ENCODE measurements around the gene TYMS. TPM values are rescaled to one million over a fixed set of nuclear protein-coding genes. Genes with fewer than 3 reads are reported as not detected.

The TYMS gene
- total RNA-seq, 3 donors from 2014 or later = 7.2 to 42.1 (median 16.3) TPM

- DNase-seq (no peak), ATAC-seq (no peak)
- no peaks in the 10 kb centered on the region for H3K4me1 ChIP-seq (ENCODE audit: low read depth)
- intact Hi-C loops (cut with DNase I, micrococcal nuclease) = loop anchor here (10.0 kb wide), 1 partner anchor 213 kb away; no protein-coding TSS in a partner anchor
- TF ChIP-seq, protein P1, sequence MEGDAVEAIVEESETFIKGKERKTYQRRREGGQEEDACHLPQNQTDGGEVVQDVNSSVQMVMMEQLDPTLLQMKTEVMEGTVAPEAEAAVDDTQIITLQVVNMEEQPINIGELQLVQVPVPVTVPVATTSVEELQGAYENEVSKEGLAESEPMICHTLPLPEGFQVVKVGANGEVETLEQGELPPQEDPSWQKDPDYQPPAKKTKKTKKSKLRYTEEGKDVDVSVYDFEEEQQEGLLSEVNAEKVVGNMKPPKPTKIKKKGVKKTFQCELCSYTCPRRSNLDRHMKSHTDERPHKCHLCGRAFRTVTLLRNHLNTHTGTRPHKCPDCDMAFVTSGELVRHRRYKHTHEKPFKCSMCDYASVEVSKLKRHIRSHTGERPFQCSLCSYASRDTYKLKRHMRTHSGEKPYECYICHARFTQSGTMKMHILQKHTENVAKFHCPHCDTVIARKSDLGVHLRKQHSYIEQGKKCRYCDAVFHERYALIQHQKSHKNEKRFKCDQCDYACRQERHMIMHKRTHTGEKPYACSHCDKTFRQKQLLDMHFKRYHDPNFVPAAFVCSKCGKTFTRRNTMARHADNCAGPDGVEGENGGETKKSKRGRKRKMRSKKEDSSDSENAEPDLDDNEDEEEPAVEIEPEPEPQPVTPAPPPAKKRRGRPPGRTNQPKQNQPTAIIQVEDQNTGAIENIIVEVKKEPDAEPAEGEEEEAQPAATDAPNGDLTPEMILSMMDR (IDR thresholded peaks at IDR 0.05) = no peak
- no peaks in the 10 kb centered on the region for H3K36me3 ChIP-seq (ENCODE audit: low read depth)
- H3K9me3 ChIP-seq = no peaks in the 10 kb centered on the region
- H3K4me3 ChIP-seq = no peak overlapping the region
These were observed 36.0 kb upstream of the TYMS start for GRCh38 chr18:621291-622043.

DNA sequence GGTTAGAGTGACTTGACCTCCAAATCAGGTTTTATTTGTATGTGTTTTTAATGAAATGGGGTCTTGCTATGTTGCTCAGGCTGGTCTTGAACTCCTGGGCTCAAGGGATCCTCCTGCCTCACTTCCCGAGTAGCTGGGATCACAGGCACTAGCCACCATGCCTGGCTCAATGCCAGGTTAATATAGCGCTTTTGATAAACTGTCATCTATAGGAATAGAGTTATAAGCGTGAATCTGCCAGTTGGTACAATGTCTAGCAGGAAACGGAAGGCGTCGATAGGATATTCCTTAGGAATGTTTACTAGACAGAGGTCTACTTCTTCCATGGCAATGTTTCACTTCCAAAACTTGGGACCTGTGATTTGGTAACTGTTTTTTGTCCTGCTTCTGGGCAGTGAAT is 35.2 kb upstream of the TYMS start:
- intact Hi-C loops (cut with DNase I, micrococcal nuclease) = loop anchor here (10.0 kb wide), 1 partner anchor 213 kb away; no protein-coding TSS in a partner anchor
- H3K9me3 ChIP-seq = no peaks in the 10 kb centered on the region
- no peak overlapping the region for H3K4me3 ChIP-seq
- no peak for ATAC-seq
- no peaks in the 10 kb centered on the region for H3K36me3 ChIP-seq (ENCODE audit: low read depth)
- no peaks in the 10 kb centered on the region for H3K4me1 ChIP-seq (ENCODE audit: low read depth)
- TF ChIP-seq, protein P1 (IDR thresholded peaks at IDR 0.05) = no peak
- no peak for DNase-seq

DNA sequence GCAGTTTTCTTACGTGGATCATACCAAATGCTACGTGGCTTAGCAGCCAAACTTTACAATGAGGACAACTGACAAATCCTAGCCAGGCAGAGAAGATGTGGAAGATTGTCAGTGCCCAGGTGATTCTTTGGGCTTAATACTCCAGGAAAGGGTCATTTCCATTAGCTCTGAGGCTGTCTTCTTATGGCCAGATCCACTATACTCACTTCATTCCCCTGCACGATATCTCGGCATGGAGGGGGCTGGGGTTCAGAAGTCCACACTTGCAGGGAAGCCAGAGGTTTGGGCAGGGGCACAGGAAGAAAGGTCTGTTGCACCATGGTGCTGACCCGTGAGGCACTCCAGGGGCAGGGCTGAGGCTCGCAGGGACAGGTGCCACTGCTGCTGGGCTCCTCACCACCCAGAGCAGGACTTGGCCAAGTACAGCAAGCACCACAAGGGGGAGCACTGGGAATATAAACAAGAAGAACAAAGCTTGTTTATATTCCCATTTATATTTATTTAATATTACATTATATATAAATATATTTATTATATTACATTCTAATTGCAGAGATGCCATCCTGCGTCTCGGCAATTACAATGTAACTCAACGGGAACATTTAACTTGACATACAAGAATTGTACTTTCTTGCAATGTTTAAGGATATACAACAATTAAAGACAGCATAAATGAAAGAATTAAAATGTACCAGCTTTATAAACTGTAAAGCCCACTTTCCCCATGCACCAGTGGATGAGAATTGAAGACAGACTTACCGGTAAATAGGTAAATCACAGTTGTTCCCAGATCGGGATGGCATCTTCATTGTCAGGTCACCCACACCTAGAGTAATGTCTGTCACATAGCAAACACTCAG is 33.5 kb upstream of the TYMS start:
- Histone ChIP-seq H3K4me1 (ENCODE audit: low read depth) (no peaks in the 10 kb centered on the region), H3K9me3 (no peaks in the 10 kb centered on the region), H3K36me3 (ENCODE audit: low read depth) (no peaks in the 10 kb centered on the region), H3K4me3 (no peak overlapping the region)
- TF ChIP-seq, protein P1 (IDR thresholded peaks at IDR 0.05) = peak; percentile 54
- DNase-seq (peak in 2 of 3 donors; percentile 63 to 90), ATAC-seq (peak; percentile 86)
- intact Hi-C loops (cut with DNase I, micrococcal nuclease) = loop anchor here (10.0 kb wide), 1 partner anchor 211 kb away; no protein-coding TSS in a partner anchor

DNA sequence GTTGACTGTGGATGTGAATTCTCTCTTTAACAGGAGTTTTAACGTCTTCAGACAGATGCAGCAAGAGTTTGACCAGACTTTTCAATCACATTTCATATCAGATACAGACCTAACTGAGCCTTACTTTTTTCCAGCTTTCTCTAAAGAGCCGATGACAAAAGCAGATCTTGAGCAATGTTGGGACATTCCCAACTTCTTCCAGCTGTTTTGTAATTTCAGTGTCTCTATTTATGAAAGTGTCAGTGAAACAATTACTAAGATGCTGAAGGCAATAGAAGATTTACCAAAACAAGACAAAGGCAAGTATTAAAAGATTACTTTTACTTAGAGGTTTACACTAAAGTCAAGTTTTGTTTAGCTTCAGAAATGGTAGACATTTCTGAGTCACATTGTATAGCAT is 30.2 kb upstream of the TYMS start:
- H3K4me3 ChIP-seq = no peak overlapping the region
- H3K36me3 ChIP-seq (ENCODE audit: low read depth) = no peaks in the 10 kb centered on the region
- intact Hi-C loops (cut with DNase I, micrococcal nuclease) = loop anchor here (10.0 kb wide), 1 partner anchor 208 kb away; no protein-coding TSS in a partner anchor
- H3K4me1 ChIP-seq (ENCODE audit: low read depth) = no peaks in the 10 kb centered on the region
- TF ChIP-seq, protein P1 (IDR thresholded peaks at IDR 0.05) = no peak
- ATAC-seq (no peak), DNase-seq (no peak)
- no peaks in the 10 kb centered on the region for H3K9me3 ChIP-seq

DNA sequence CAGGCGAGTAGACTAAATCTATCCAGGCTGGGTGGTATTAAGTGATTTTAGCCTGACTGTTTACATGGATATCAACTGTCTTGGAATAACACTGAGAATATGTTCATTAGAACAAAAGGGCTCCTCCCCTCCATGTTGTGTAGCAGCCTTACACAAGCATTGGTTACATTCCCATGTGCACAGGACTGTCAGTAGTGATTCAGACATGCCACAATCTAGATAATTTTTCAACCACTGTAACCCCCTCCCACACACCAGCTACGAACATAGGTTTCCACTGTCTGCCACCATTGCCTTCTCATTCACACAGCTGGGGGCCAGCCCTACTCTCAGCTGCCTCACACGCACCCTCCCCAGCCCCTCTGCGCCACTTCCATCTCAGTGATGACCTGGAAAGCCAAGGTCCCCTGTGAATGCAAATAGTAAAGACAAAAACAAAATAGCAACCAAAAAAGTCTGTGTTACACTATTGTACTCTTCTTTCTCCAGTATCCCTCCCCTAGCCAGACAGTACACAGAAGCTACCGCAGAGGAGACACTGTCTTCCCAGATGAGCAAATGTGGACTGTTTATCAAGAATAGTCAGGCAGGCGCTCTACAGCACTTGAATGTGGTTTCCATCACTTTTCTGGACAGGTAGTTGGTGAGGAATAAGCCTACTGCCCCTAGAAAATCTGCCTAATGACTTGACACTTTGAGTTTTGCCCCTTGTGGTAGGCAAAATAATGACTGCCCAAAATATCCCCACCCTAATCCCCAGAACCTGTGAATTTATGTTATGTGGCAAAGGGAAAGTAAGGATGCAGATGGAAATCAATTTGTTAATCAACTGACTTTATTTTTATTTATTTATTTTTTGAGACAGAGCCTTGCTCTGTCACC is 27.9 kb upstream of the TYMS start:
- H3K9me3 ChIP-seq = no peaks in the 10 kb centered on the region
- no peaks in the 10 kb centered on the region for H3K36me3 ChIP-seq (ENCODE audit: low read depth)
- ATAC-seq = no peak
- H3K4me3 ChIP-seq = no peak overlapping the region
- DNase-seq = no peak
- H3K4me1 ChIP-seq (ENCODE audit: low read depth) = no peaks in the 10 kb centered on the region
- TF ChIP-seq, protein P1 (IDR thresholded peaks at IDR 0.05) = no peak
- intact Hi-C loops (cut with DNase I, micrococcal nuclease) = loop anchor here (10.0 kb wide), 1 partner anchor 205 kb away; no protein-coding TSS in a partner anchor
